Tibial nerve (tissue), 4 donors: ENCODE results near the gene AKAP5. TPM values are rescaled to one million over a fixed set of nuclear protein-coding genes. Genes with fewer than 3 reads are reported as not detected.
"Not testable (repeated sequence)": the region's sequence is repeated elsewhere in the genome, so short reads cannot be mapped to it uniquely, and the experiment has no call there.

Experiments
- DNase-seq, 2 donors: peaks; one replicate each; pipeline ENCODE4 v3.0.0-alpha.2; 2019; ENCODE audit warnings: low spot score in 2 of 2
- H3K27ac ChIP-seq, 4 donors: fragments of 200-600 bp; sonication (generic) in 3 of 4; one replicate each; pipeline ENCODE4 v1.5.1; 2017 to 2019; ENCODE audit warnings: mild to moderate bottlenecking in 1 of 4
- H3K27me3 ChIP-seq, 2 donors: fragments of 200-600 bp; sonication (generic) in 1 of 2; one replicate each; pipeline versions ENCODE4 v1.5.1 to v1.6.0; 2017 to 2019
- H3K36me3 ChIP-seq, 3 donors: fragments of 200-600 bp; sonication (generic); one replicate each; pipeline ENCODE4 v1.5.1; 2018 to 2019
- H3K4me1 ChIP-seq, 4 donors: fragments of 200-600 bp; sonication (generic) in 3 of 4; one replicate each; pipeline ENCODE4 v1.5.1; 2017 to 2019
- H3K4me3 ChIP-seq, 4 donors: fragments of 200-600 bp; sonication (generic) in 3 of 4; one replicate each; pipeline ENCODE4 v1.5.1; 2017 to 2019; ENCODE audit warnings: mild to moderate bottlenecking in 1 of 4, moderate library complexity in 1 of 4
- H3K9me3 ChIP-seq, 4 donors: fragments of 200-600 bp; sonication (generic) in 3 of 4; one replicate each; pipeline ENCODE4 v1.5.1; 2017 to 2019
- EP300 ChIP-seq, 2 donors: sonication (generic); formaldehyde crosslinking; IDR thresholded peaks; one replicate each; pipeline ENCODE4 v1.6.1; 2017; ENCODE audit warnings: antibody characterized with exemption in 2 of 2, mild to moderate bottlenecking in 1 of 2
- POLR2A ChIP-seq, 2 donors: fragments of 450-650 bp; IDR thresholded peaks; one replicate each; pipeline ENCODE4 v1.6.1; 2017; ENCODE audit warnings: antibody characterized with exemption in 2 of 2, mild to moderate bottlenecking in 2 of 2, moderate library complexity in 2 of 2
- WGBS, 2 donors: methylation state at CpG; one replicate each; pipeline ENCODE4 v1.1.5; 2018; 5-methylcytosine and 5-hydroxymethylcytosine counted together
- total RNA-seq, 4 donors: library from RNA; depleted of rRNA; stranded (reverse); fragments of >200 nt; gene quantifications; one replicate each; pipeline ENCODE4 v1.1.0, GENCODE V29; 2016
- TF ChIP-seq, protein P1 (sequence below), 5 experiments: fragments of 200-600 bp in 3 of 5; fragments of 450-650 bp in 2 of 5; sonication (generic) in 3 of 5; IDR thresholded peaks; one replicate each; pipeline ENCODE4 v1.5.1; 2016 to 2019; ENCODE audit warnings: antibody characterized with exemption in 5 of 5, mild to moderate bottlenecking in 3 of 5, moderate library complexity in 2 of 5

Gene AKAP5
- total RNA-seq, 4 donors from 2014 or later, result 0.22 to 0.90 (median 0.50) TPM

DNA sequence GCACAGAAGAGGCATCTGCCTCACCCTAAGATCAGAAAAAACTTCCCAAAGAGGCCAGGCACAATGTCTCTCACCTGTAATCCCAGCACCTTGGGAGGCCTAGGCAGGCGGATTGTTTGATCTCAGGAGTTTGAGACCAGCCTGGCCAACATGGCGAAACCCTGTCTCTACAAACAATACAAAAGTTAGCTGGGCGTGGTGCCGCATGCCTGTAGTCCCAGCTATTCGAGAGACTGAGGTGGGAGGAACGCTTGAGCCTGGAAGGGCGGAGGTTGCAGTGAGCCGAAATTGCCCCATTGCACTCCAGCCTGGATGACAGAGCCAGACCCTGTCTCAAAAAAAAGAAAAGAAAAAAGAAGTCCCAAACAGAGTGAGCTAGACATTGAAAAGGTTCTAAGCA, 43.7 kb downstream of the AKAP5 start:
- 70 to 78% methylated on average over 7 to 8 of the region's 8 CpGs for WGBS, 2 donors
- Histone ChIP-seq H3K27me3 (no peaks in the 10 kb centered on the region), H3K36me3 (no peaks in the 10 kb centered on the region), H3K27ac (peak overlapping the region in 1 of 4 donors; percentile 12), H3K9me3 (no peaks in the 10 kb centered on the region), H3K4me3 (no peak overlapping the region), H3K4me1 (peaks cover 0 to 79% (median 35%) of the 10 kb centered on the region in 4 donors)
- no peak for DNase-seq
- TF ChIP-seq EP300 (IDR thresholded peaks at IDR 0.05) (no peak), POLR2A (IDR thresholded peaks at IDR 0.05) (no peak)
- TF ChIP-seq, protein P1, sequence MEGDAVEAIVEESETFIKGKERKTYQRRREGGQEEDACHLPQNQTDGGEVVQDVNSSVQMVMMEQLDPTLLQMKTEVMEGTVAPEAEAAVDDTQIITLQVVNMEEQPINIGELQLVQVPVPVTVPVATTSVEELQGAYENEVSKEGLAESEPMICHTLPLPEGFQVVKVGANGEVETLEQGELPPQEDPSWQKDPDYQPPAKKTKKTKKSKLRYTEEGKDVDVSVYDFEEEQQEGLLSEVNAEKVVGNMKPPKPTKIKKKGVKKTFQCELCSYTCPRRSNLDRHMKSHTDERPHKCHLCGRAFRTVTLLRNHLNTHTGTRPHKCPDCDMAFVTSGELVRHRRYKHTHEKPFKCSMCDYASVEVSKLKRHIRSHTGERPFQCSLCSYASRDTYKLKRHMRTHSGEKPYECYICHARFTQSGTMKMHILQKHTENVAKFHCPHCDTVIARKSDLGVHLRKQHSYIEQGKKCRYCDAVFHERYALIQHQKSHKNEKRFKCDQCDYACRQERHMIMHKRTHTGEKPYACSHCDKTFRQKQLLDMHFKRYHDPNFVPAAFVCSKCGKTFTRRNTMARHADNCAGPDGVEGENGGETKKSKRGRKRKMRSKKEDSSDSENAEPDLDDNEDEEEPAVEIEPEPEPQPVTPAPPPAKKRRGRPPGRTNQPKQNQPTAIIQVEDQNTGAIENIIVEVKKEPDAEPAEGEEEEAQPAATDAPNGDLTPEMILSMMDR (IDR thresholded peaks at IDR 0.05), result no peak

DNA sequence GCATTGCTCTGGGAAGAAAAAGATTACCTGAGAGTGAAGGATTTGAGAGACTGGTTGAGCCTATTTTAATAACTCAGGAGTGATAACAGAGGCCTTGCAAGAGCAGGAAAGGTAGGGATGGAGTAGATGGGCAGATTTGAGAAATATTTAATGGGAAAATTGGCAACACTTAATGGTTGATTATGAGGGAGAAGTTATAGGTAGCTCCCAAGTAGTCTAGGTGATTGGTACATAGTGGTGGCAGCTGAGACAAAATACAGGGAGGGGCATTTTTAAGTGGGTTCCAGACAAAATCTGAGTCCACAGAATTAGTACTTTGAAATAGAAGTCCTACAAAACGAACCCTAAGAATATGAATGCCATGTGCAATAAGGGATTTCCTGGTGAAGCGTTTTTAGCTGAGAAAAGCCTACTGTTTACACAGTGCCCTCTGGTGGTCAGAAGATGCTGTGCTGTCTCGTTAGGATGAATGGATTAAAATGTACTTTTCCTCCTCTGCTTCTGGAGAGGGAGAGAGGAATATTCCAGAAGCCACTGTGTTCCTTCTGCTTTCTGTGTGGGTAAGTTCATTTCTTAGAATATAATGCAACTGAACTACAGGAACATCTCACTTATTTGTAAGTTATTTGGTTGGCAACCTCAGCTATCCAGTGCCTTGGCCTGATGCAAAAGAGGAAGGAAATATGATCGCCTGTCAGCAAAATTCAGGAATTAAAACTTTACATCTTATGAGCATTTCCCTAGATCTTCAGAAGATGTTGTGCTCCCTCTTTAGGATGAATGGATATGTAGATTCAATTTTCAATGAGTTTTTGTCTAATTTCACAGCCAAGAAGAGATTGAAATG, 45.7 kb downstream of the AKAP5 start:
- peak in 1 of 2 donors; percentile 63 for TF ChIP-seq EP300 (IDR thresholded peaks at IDR 0.05)
- no peak for TF ChIP-seq POLR2A (IDR thresholded peaks at IDR 0.05)
- TF ChIP-seq, protein P1 (IDR thresholded peaks at IDR 0.05), result peak; percentile 84 to 91 (median 87)
- peak; percentile 67 to 93 for DNase-seq
- Histone ChIP-seq H3K27me3 (no peaks in the 10 kb centered on the region), H3K4me3 (no peak overlapping the region), H3K9me3 (no peaks in the 10 kb centered on the region), H3K4me1 (peaks cover 0 to 91% (median 38%) of the 10 kb centered on the region in 4 donors), H3K36me3 (no peaks in the 10 kb centered on the region), H3K27ac (peak overlapping the region in 3 of 4 donors; percentile 4 to 59 (median 15))
- 23% methylated on average over 4 of the region's 4 CpGs for WGBS, 2 donors

DNA sequence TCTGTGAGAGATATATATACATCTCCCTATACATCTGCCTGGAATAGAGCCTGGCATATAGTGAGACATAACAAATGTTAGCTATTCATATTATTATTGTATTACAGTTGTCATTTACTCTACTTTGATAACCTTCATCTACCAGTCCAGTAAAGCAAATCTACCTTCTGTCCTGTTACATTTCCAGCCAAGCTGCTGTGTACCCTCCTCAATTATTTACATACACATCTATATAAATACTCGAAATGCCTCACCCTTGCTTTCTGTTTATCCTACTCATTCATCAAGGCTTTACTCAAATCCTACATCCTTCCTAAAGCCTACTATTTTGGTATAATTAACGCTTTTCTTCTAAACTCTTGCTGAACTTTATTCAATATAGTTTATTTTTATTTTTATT, 48.0 kb downstream of the AKAP5 start:
- no peak for TF ChIP-seq POLR2A (IDR thresholded peaks at IDR 0.05)
- TF ChIP-seq, protein P1 (IDR thresholded peaks at IDR 0.05), result no peak
- no peak for TF ChIP-seq EP300 (IDR thresholded peaks at IDR 0.05)
- H3K36me3 ChIP-seq, result no peaks in the 10 kb centered on the region
- no peaks in the 10 kb centered on the region for H3K27me3 ChIP-seq
- no peak for DNase-seq
- H3K27ac ChIP-seq, result no peak overlapping the region
- H3K4me3 ChIP-seq, result no peak overlapping the region
- H3K4me1 ChIP-seq, result peaks cover 0 to 84% (median 27%) of the 10 kb centered on the region in 4 donors
- WGBS, 2 donors, result 87 to 91% methylated on average over 2 of the region's 2 CpGs
- H3K9me3 ChIP-seq, result no peaks in the 10 kb centered on the region

DNA sequence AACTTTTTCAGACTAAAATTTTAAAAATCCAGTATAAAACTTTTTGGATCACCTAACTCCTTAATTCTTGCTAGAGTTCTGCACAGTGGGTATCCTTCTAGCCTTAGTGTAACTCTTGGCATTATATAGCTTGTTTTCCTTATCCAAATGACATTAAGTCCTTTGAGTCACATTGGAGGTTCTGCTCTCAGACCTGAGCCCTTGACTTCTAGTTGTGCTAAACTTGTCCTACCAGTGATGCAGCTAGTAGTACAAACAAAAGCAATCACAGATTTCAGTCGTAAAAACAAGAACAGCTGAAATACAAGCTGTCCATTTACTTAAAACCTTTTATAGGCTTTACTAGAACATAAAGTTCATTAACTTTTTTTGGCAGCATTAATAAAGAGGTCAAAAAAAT, 49.8 kb downstream of the AKAP5 start:
- H3K36me3 ChIP-seq, result no peaks in the 10 kb centered on the region
- 14 to 34% methylated on average over 1 of the region's 1 CpG for WGBS, 2 donors
- peak overlapping the region in 1 of 4 donors; percentile 29 for H3K27ac ChIP-seq
- H3K27me3 ChIP-seq, result no peaks in the 10 kb centered on the region
- no peak for TF ChIP-seq EP300 (IDR thresholded peaks at IDR 0.05)
- TF ChIP-seq POLR2A (IDR thresholded peaks at IDR 0.05), result no peak
- TF ChIP-seq, protein P1 (IDR thresholded peaks at IDR 0.05), result no peak
- H3K9me3 ChIP-seq, result no peaks in the 10 kb centered on the region
- DNase-seq, result no peak
- no peak overlapping the region for H3K4me3 ChIP-seq
- H3K4me1 ChIP-seq, result peaks cover 0 to 68% (median 23%) of the 10 kb centered on the region in 4 donors

DNA sequence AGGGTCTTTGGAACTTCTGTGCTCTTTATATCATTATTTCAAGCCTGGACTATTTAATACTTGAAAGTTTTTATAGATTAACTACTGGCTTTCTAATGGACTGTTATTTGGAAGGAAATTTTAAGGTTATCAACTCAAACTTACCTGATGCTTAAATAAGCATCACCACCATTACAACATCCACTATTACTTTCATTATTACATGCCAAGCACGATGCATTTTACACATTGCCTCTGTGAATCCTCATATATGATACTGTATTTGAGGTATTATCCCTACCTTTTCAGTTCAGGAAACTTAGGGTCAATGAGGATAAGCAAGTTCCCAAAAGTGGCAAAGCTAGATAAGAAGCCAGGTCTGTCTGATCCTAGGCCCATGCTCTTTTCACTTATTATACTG, 51.7 kb downstream of the AKAP5 start:
- DNase-seq, result no peak
- Histone ChIP-seq H3K27ac (no peak overlapping the region), H3K36me3 (peaks cover 0 to 8% (median 0%) of the 10 kb centered on the region in 3 donors), H3K4me1 (peaks cover 0 to 60% (median 14%) of the 10 kb centered on the region in 4 donors), H3K27me3 (no peaks in the 10 kb centered on the region), H3K9me3 (no peaks in the 10 kb centered on the region), H3K4me3 (no peak overlapping the region)
- no peak for TF ChIP-seq POLR2A (IDR thresholded peaks at IDR 0.05)
- TF ChIP-seq, protein P1 (IDR thresholded peaks at IDR 0.05), result no peak
- TF ChIP-seq EP300 (IDR thresholded peaks at IDR 0.05), result no peak
- WGBS, 2 donors, result 81 to 91% methylated on average over 1 of the region's 1 CpG

DNA sequence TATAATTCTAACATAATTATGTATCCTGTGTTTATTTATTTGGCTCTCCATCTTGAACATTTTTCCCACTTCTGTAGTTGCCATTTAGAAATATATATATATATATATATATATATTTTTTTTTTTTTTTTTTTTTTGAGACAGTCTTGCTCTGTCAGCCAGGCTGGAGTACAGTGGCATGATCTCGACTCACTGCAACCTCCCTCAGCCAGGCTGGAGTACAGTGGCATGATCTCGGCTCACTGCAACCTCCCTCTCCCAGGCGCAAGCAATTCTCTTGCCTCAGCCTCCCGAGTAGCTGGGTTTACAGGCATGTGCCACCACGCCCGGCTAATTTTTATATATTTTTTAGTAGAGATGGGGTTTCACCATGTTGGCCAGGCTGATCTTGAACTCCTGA, 52.4 kb downstream of the AKAP5 start:
- not testable (repeated sequence) for H3K27me3 ChIP-seq, DNase-seq, H3K9me3 ChIP-seq, H3K4me3 ChIP-seq, H3K27ac ChIP-seq
- Histone ChIP-seq H3K4me1 (peaks cover 0 to 53% (median 11%) of the 10 kb centered on the region in 4 donors), H3K36me3 (peaks cover 0 to 15% (median 0%) of the 10 kb centered on the region in 3 donors)
- 85 to 88% methylated on average over 6 of the region's 6 CpGs for WGBS, 2 donors
